22Rv1 (cell line): ENCODE measurements around the gene PTPRM.

ENCODE experiments used
- ZFX ChIP-seq: fragments of 450-650 bp; IDR thresholded peaks from 2 replicates; pipeline ENCODE4 v1.6.1; 2017; ENCODE audit warnings: antibody characterized with exemption, borderline replicate concordance
- TF ChIP-seq, protein P1 (sequence below): fragments of 450-650 bp; IDR thresholded peaks from 2 replicates; pipeline ENCODE4 v1.5.1; 2017; ENCODE audit warnings: mild to moderate bottlenecking

DNA sequence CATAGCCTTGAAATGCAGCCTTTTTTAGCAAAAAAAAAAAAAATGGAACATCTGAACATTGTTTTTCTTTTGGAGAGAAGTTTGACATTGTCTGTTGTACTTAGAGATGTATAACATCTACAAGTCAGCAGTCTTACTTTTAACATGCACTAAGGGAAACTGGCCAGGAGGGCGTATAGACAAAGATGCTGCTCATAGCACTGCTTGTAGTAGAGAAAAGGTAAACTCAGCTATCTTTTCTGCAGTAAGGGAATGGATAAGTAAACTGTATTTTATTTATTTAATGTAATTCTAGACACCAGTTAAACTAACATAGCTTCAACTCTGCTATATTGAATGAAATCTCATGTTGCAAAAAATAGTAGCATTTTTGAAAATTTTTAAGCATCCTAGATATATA lies 489.6 kb downstream of the PTPRM start:
- TF ChIP-seq, protein P1, sequence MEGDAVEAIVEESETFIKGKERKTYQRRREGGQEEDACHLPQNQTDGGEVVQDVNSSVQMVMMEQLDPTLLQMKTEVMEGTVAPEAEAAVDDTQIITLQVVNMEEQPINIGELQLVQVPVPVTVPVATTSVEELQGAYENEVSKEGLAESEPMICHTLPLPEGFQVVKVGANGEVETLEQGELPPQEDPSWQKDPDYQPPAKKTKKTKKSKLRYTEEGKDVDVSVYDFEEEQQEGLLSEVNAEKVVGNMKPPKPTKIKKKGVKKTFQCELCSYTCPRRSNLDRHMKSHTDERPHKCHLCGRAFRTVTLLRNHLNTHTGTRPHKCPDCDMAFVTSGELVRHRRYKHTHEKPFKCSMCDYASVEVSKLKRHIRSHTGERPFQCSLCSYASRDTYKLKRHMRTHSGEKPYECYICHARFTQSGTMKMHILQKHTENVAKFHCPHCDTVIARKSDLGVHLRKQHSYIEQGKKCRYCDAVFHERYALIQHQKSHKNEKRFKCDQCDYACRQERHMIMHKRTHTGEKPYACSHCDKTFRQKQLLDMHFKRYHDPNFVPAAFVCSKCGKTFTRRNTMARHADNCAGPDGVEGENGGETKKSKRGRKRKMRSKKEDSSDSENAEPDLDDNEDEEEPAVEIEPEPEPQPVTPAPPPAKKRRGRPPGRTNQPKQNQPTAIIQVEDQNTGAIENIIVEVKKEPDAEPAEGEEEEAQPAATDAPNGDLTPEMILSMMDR = no peak
- TF ChIP-seq ZFX = no peak
